Testis (tissue), 3 donors: ENCODE results near the gene PIF1. TPM values are rescaled to one million over a fixed set of nuclear protein-coding genes. Genes with fewer than 3 reads are reported as not detected.

Experiments
- DNase-seq: peaks from one replicate; pipeline ENCODE4 v3.0.0-alpha.2; 2019
- H3K27ac ChIP-seq, 2 donors: fragments of 200-600 bp; sonication (generic); one replicate each; pipeline ENCODE4 v1.5.1; 2019
- H3K27me3 ChIP-seq: fragments of 200-600 bp; sonication (generic); one replicate; pipeline ENCODE4 v1.5.1; 2019
- H3K36me3 ChIP-seq: fragments of 200-600 bp; sonication (generic); one replicate; pipeline ENCODE4 v1.5.1; 2017; ENCODE audit warnings: low read depth; ENCODE audit errors: missing control alignments
- H3K4me1 ChIP-seq: fragments of 200-600 bp; sonication (generic); one replicate; pipeline ENCODE4 v1.5.1; 2019
- H3K4me3 ChIP-seq, 2 donors: fragments of 200-600 bp; sonication (generic); one replicate each; pipeline ENCODE4 v1.5.1; 2017 to 2019
- H3K9me3 ChIP-seq: fragments of 200-600 bp; sonication (generic); one replicate; pipeline ENCODE4 v1.5.1; 2017
- CTCF ChIP-seq, 3 experiments: fragments of 450-650 bp in 2 of 3; fragments of 200-600 bp in 1 of 3; sonication (generic) in 1 of 3; IDR thresholded peaks; one replicate each; pipeline ENCODE4 v1.5.1; 2016 to 2019; ENCODE audit warnings: antibody characterized with exemption in 3 of 3, mild to moderate bottlenecking in 2 of 3, moderate library complexity in 1 of 3
- POLR2A ChIP-seq: fragments of 450-650 bp; IDR thresholded peaks from one replicate; pipeline ENCODE4 v1.6.1; 2017; ENCODE audit warnings: antibody characterized with exemption, mild to moderate bottlenecking, moderate library complexity
- WGBS, 2 donors: methylation state at CpG; one replicate each; pipeline ENCODE4 v1.1.5; 2018; 5-methylcytosine and 5-hydroxymethylcytosine counted together
- intact Hi-C: fragments of 100-400 bp; cut with DNase I; formaldehyde crosslinking; loops from one replicate; pipeline ENCODE4 v1.15.1; 2023; ENCODE audit warnings: low total_unique reads
- polyA plus RNA-seq: library from polyadenylated mRNA; stranded (reverse); fragments of 350-450 nt; fragmentation: Illumina TruSeq; extraction: RNeasy Lipid Tissue Mini Kit (QIAGEN cat#74804); gene quantifications from one replicate; pipeline ENCODE4 v1.2.3, GENCODE V29; 2014; ENCODE audit warnings: low read depth, low replicate concordance; ENCODE audit not compliant: insufficient read depth
- total RNA-seq, 2 donors: library from RNA; depleted of rRNA; stranded (reverse); fragments of >200 nt; gene quantifications; one replicate each; pipeline ENCODE4 v1.2.3, GENCODE V29; 2016

The PIF1 gene
- total and polyA plus RNA-seq, 3 donors from 2014 or later = 3.4 to 19.1 (median 6.9) TPM

DNA sequence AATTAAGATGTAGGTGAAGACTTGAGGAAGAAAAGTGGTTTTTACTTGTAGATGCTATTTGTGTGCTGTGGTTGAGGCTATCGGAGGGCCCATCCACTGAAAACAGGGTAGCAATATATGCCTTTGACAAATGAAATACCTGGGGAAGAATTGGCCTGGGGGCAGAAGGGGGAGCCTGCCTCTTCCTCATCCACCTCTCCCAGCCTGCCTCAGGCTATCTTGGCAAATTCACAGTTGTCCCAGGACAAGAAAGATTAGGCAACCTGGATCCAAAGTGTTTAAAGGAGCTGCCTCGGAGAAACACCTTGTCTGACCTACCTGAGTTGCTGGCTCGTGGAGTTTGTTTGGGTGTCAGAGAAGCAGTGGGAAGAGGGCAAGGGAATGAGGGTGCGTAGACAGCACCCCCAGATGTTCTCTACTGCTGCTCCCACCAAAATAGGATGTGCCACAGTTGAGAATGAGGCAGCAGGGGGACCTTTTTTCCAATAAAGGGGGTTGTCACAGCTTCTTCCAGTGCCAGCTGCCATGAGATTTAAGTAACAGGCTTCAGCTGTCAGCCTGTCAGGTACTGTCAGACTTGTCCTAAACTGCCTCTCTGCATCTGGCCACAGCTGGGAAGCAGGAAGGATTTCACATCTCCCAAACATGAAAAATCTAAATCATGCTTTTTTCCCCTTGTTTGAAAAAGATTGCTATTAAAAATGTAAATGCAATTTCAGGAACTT, 25.5 kb upstream of the PIF1 start:
- 80 to 83% methylated on average over 4 of the region's 4 CpGs for WGBS, 2 donors
- peaks cover 42% of the 10 kb centered on the region for H3K4me1 ChIP-seq
- intact Hi-C loops = no loop called here

DNA sequence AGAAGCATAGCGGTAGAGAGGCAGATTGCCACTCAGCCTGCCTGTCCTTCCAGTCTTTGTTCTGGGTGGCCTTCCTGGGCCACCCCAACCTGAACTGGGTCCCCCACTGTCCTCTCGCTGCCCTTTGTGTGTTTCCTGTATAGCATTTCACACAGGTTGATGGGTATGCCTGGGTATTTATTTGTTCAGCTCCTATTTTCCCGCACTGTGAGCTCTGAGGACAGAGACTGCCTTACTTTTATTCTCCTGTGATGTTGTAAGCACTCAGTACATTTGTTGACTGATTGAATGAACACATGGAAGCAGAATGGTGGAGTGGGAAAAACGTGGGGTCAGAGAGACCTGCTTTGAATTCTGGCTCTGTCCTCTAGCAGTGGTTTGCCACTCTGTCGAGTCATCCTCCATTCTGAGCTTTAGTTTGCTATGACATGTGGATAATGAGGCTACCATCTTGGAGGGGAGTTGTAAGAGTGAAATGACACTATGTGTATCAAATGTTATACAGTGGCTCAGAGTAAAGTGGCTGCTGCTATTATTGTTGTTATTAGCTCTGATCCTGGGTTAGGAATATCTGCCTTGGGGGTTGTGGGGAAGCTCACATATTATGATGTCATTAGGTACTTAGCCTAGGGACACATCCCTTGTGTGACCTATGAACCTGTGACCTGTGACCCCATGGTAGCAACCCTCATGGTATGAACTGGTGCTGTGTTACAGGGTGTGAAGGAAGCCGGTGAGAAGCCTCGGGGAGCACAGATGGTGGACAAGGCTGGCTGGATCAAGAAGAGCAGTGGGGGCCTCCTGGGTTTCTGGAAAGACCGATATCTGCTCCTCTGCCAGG, 22.6 kb upstream of the PIF1 start:
- Histone ChIP-seq H3K27ac (no peak overlapping the region), H3K27me3 (no peaks in the 10 kb centered on the region), H3K4me3 (no peak overlapping the region), H3K4me1 (peaks cover 38% of the 10 kb centered on the region), H3K36me3 (no peaks in the 10 kb centered on the region), H3K9me3 (no peaks in the 10 kb centered on the region)
- WGBS, 2 donors = 83 to 84% methylated on average over 8 of the region's 8 CpGs
- intact Hi-C loops = no loop called here
- TF ChIP-seq CTCF (IDR thresholded peaks at IDR 0.05) (no peak), POLR2A (no peak)
- no peak for DNase-seq

More for the DNA sequence above, 25.5 kb upstream of the PIF1 start:
- Histone ChIP-seq H3K36me3 (no peaks in the 10 kb centered on the region), H3K9me3 (no peaks in the 10 kb centered on the region), H3K27ac (peak overlapping the region in 1 of 2 donors; percentile 62), H3K27me3 (no peaks in the 10 kb centered on the region), H3K4me3 (no peak overlapping the region)
- TF ChIP-seq POLR2A = no peak
- TF ChIP-seq CTCF (IDR thresholded peaks at IDR 0.05) = no peak
- no peak for DNase-seq

GRCh38 chr15:64847448-64847847, 22.0 kb upstream of the PIF1 start:
- no peak for TF ChIP-seq CTCF (IDR thresholded peaks at IDR 0.05)
- TF ChIP-seq POLR2A = no peak
- no peaks in the 10 kb centered on the region for H3K36me3 ChIP-seq
- H3K4me3 ChIP-seq = no peak overlapping the region
- H3K4me1 ChIP-seq = peaks cover 38% of the 10 kb centered on the region
- DNase-seq = no peak
- WGBS, 2 donors = 85% methylated on average over 3 of the region's 3 CpGs
- H3K27ac ChIP-seq = no peak overlapping the region
- H3K27me3 ChIP-seq = no peaks in the 10 kb centered on the region
- intact Hi-C loops = no loop called here
- no peaks in the 10 kb centered on the region for H3K9me3 ChIP-seq

- Histone ChIP-seq H3K36me3 (no peaks in the 10 kb centered on the region), H3K9me3 (no peaks in the 10 kb centered on the region), H3K4me1 (peaks cover 38% of the 10 kb centered on the region), H3K27me3 (no peaks in the 10 kb centered on the region), H3K27ac (no peak overlapping the region), H3K4me3 (no peak overlapping the region)
- no peak for DNase-seq
- TF ChIP-seq CTCF (IDR thresholded peaks at IDR 0.05) (no peak), POLR2A (no peak)
- intact Hi-C loops = no loop called here
- WGBS, 2 donors = 78 to 84% methylated on average over 3 of the region's 3 CpGs
Measured at GRCh38 chr15:64847016-64847415, 21.6 kb upstream of the PIF1 start.
